ENCODE results near the gene MIEF1.

The MIEF1 gene

DNA sequence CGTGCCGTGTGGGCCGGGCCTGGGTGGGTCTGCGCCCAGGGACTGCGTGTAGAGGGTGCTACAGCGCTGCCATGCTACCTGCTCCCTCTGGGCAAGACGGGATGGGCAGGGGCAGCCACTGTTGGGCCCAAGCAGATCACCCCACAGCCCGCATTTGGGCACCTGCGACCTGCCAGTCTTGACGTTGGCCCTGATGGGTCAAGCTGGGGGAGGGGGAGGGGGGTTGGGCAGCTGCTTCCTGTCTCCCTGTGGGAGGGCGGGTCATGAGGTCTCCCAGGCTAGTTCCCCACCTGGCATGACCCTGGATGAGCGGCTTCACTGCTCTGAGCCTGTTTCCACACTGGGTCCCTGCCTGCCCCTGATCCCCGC is 33.3 kb downstream of the MIEF1 start:
- DNase-seq (ENCODE audit: low read depth) = no peak
- no peak overlapping the region for H3K4me3 ChIP-seq (ENCODE audit: low read length)
- no peak for TF ChIP-seq CTCF (IDR thresholded peaks at IDR 0.05; ENCODE audit: insufficient read depth, low read depth, low read length, missing control alignments)

DNA sequence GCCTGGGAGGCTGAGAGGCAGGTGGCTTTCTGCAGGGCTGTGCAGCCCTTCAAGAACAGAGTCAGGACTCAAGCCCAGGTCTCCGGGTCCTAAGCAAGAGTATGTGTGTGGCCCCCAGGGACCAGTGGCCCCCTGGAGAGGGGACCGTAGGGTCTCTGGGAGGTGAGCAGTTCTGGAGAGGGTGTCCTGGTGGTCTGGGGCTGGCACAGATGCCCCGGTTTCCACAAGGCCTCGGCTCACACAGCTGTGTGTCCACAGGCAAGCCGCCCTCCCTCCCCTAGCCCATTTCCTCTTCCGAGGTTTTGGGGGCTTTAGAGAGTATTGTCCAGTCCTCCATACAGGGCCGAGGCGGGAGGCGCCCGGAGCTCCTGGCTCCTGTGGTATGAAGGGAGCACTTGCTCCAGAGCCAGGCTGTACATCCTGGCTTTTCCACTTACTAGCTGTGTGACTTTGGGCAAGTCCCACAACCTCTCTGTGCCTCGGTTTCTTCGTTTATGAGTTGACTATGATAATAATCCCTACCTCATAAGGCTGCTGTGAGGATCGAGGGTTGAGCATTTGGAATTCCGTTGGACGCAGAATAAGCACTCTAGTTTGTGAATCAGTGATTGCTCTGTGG is 33.9 kb downstream of the MIEF1 start:
- no peak for DNase-seq (ENCODE audit: low read depth)
- TF ChIP-seq CTCF (IDR thresholded peaks at IDR 0.05; ENCODE audit: insufficient read depth, low read depth, low read length, missing control alignments) = no peak

GRCh38 chr22:39536711-39537110 is 34.6 kb downstream of the MIEF1 start:
- TF ChIP-seq CTCF (IDR thresholded peaks at IDR 0.05; ENCODE audit: insufficient read depth, low read depth, low read length, missing control alignments) = no peak
- DNase-seq (ENCODE audit: low read depth) = no peak
- H3K4me3 ChIP-seq (ENCODE audit: low read length) = no peak overlapping the region

More for the DNA sequence above, 33.9 kb downstream of the MIEF1 start:
- no peak overlapping the region for H3K4me3 ChIP-seq (ENCODE audit: low read length)

DNA sequence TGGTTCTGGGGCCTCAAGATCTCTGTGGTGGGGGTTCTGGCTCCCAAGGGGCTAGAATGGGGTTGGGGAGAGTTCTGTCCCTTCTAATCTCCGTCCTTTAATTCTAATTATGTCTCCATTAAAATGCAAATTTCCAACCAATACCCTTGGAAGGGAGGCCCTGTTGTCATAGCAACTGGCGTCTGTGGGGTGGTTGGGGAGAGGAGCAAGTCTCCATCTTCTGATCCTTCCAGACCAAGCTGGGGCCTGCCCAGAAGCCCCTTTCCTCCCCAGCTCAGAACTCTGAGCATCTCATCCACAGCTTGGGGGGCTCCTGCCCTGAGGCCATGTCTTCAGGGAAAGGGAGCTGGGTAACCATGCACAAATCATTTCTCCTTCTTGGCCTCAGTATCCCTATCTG is 35.9 kb downstream of the MIEF1 start:
- no peak overlapping the region for H3K4me3 ChIP-seq (ENCODE audit: low read length)
- DNase-seq (ENCODE audit: low read depth) = no peak
- no peak for TF ChIP-seq CTCF (IDR thresholded peaks at IDR 0.05; ENCODE audit: insufficient read depth, low read depth, low read length, missing control alignments)

DNA sequence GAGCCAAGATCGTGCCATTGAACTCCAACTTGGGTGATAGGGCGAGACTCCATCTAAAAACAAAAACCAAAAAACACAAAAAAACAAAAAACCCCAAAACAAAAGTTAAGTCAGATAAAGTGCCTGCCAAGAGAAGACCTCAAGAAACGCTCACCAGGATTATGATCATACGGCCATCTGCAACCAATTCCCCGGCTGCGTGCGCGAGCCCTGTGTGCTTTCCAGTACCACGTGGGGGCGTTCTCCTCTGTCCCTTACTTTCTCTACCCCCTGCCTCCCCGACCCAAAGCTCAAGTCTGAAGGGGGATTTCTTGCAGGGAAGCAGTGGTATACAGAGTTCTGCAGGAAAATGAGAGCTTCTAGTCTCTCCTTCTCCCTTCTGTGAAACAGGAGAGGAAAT is 41.0 kb downstream of the MIEF1 start:
- DNase-seq (ENCODE audit: low read depth) = peak; percentile 44
- H3K4me3 ChIP-seq (ENCODE audit: low read length) = no peak overlapping the region
- peak; percentile 53 for TF ChIP-seq CTCF (IDR thresholded peaks at IDR 0.05; ENCODE audit: insufficient read depth, low read depth, low read length, missing control alignments)

- TF ChIP-seq CTCF (IDR thresholded peaks at IDR 0.05; ENCODE audit: insufficient read depth, low read depth, low read length, missing control alignments) = no peak
- peak; percentile 60 for DNase-seq (ENCODE audit: low read depth)
- no peak overlapping the region for H3K4me3 ChIP-seq (ENCODE audit: low read length)
Observed at GRCh38 chr22:39545386-39546365, 43.6 kb downstream of the MIEF1 start.
